H9 (cell line): Measurements from ENCODE around the gene BRMS1. TPM values are rescaled to one million over a fixed set of nuclear protein-coding genes. Genes with fewer than 3 reads are reported as not detected.

Experiments
- DNase-seq: peaks from one replicate; pipeline ENCODE4 v3.0.0-alpha.2; 2017
- H2AFZ ChIP-seq: one replicate; pipeline ENCODE4 v1.6.1; 2013; ENCODE audit warnings: mild to moderate bottlenecking, low read length, control low read depth, moderate library complexity
- H2AK5ac ChIP-seq: 2 replicates; pipeline ENCODE4 v1.6.1; 2013; ENCODE audit warnings: low read length, control low read depth, mixed read lengths; ENCODE audit not compliant: insufficient read length
- H2BK120ac ChIP-seq: one replicate; pipeline ENCODE4 v1.6.1; 2013; ENCODE audit warnings: low read depth, mild to moderate bottlenecking, low read length, control low read depth, inconsistent platforms; ENCODE audit not compliant: poor library complexity, severe bottlenecking
- H2BK12ac ChIP-seq: 2 replicates; pipeline ENCODE4 v1.6.1; 2013; ENCODE audit warnings: low read length, control low read depth, mixed read lengths, low read depth; ENCODE audit not compliant: insufficient read length
- H2BK15ac ChIP-seq: 2 replicates; pipeline ENCODE4 v1.6.1; 2013; ENCODE audit warnings: low read depth, low read length, control low read depth
- H2BK20ac ChIP-seq: one replicate; pipeline ENCODE4 v1.6.1; 2013; ENCODE audit warnings: low read depth, mild to moderate bottlenecking, low read length, control low read depth, inconsistent platforms; ENCODE audit not compliant: poor library complexity, severe bottlenecking
- H2BK5ac ChIP-seq: 2 replicates; pipeline ENCODE4 v1.6.1; 2013; ENCODE audit warnings: low read length, control low read depth, mixed read lengths; ENCODE audit not compliant: insufficient read length
- H3K14ac ChIP-seq: 2 replicates; pipeline ENCODE4 v1.6.1; 2013; ENCODE audit warnings: low read length, control low read depth; ENCODE audit not compliant: insufficient read depth
- H3K18ac ChIP-seq: 2 replicates; pipeline ENCODE4 v1.6.1; 2013; ENCODE audit warnings: low read depth, mild to moderate bottlenecking, mixed read lengths, low read length, control low read depth; ENCODE audit not compliant: insufficient read length
- H3K23ac ChIP-seq: 2 replicates; pipeline ENCODE4 v1.6.1; 2013; ENCODE audit warnings: low read length, control low read depth, mixed read lengths, low read depth; ENCODE audit not compliant: insufficient read length
- H3K23me2 ChIP-seq: 2 replicates; pipeline ENCODE4 v1.6.1; 2013; ENCODE audit warnings: low read depth, mild to moderate bottlenecking, mixed read lengths, low read length, control low read depth; ENCODE audit not compliant: insufficient read length, poor library complexity, severe bottlenecking
- H3K27ac ChIP-seq: 2 replicates; pipeline ENCODE4 v1.5.1; 2013; ENCODE audit warnings: low read length, control low read depth, mixed read lengths, low read depth; ENCODE audit not compliant: insufficient read length
- H3K27me3 ChIP-seq: 2 replicates; pipeline ENCODE4 v1.6.1; 2013; ENCODE audit warnings: low read length, control low read depth, inconsistent platforms; ENCODE audit not compliant: insufficient read depth
- H3K4ac ChIP-seq: 2 replicates; pipeline ENCODE4 v1.6.1; 2013; ENCODE audit warnings: low read depth, mild to moderate bottlenecking, control low read depth, inconsistent platforms, low read length, moderate library complexity
- H3K4me1 ChIP-seq: 2 replicates; pipeline ENCODE4 v1.6.1; 2013; ENCODE audit warnings: low read length, control low read depth, inconsistent platforms; ENCODE audit not compliant: insufficient read depth
- H3K4me2 ChIP-seq: 2 replicates; pipeline ENCODE4 v1.6.1; 2013; ENCODE audit warnings: low read length, control low read depth, mixed read lengths; ENCODE audit not compliant: insufficient read length, insufficient read depth
- H3K56ac ChIP-seq: 2 replicates; pipeline ENCODE4 v1.6.1; 2013; ENCODE audit warnings: low read depth, mild to moderate bottlenecking, mixed read lengths, low read length, control low read depth; ENCODE audit not compliant: insufficient read length
- H3K79me1 ChIP-seq: 2 replicates; pipeline ENCODE4 v1.6.1; 2013; ENCODE audit warnings: low read depth, mild to moderate bottlenecking, moderate library complexity, low read length, control low read depth, inconsistent platforms; ENCODE audit not compliant: insufficient read depth, poor library complexity, severe bottlenecking
- H3K79me2 ChIP-seq: 2 replicates; pipeline ENCODE4 v1.6.1; 2013; ENCODE audit warnings: low read length, control low read depth, inconsistent platforms; ENCODE audit not compliant: insufficient read depth
- H3K9ac ChIP-seq: 2 replicates; pipeline ENCODE4 v1.6.1; 2013; ENCODE audit warnings: low read length, control low read depth, mixed read lengths; ENCODE audit not compliant: insufficient read length; ENCODE audit errors: extremely low read depth
- H3K9me3 ChIP-seq: one replicate; pipeline ENCODE4 v1.6.1; 2013; ENCODE audit warnings: low read depth, low read length, inconsistent platforms; ENCODE audit not compliant: control insufficient read depth
- H3T11ph ChIP-seq: one replicate; pipeline ENCODE4 v1.6.1; 2013; ENCODE audit warnings: mild to moderate bottlenecking, low read length, control low read depth, inconsistent platforms
- H4K20me1 ChIP-seq: one replicate; pipeline ENCODE4 v1.6.1; 2013; ENCODE audit not compliant: control insufficient read depth, insufficient read length, insufficient read depth
- H4K5ac ChIP-seq: 2 replicates; pipeline ENCODE4 v1.6.1; 2013; ENCODE audit warnings: low read depth, mild to moderate bottlenecking, mixed read lengths, low read length, control low read depth; ENCODE audit not compliant: insufficient read length
- H4K8ac ChIP-seq: replicated peaks from 2 replicates; pipeline ENCODE4 v1.6.1; 2013; ENCODE audit warnings: low read length, control low read depth, mixed read lengths, low read depth; ENCODE audit not compliant: insufficient read length
- H4K91ac ChIP-seq: 2 replicates; pipeline ENCODE4 v1.6.1; 2013; ENCODE audit warnings: low read depth, mild to moderate bottlenecking, moderate library complexity, mixed read lengths, low read length, control low read depth; ENCODE audit not compliant: insufficient read length
- H3K27ac Mint-ChIP-seq, 3 experiments: 2 replicates in 2 of 3; 3 replicates in 1 of 3; pipeline ENCODE4 v1.8.0; 2020 to 2021; ENCODE audit warnings: mixed read lengths in 3 of 3, mild to moderate bottlenecking in 1 of 3, moderate library complexity in 1 of 3
- H3K27me3 Mint-ChIP-seq: 2 replicates; pipeline ENCODE4 v1.8.0; 2021; ENCODE audit warnings: low read depth, mild to moderate bottlenecking, moderate library complexity, mixed read lengths
- H3K36me3 Mint-ChIP-seq, 3 experiments: 2 replicates in 2 of 3; 3 replicates in 1 of 3; pipeline ENCODE4 v1.8.0; 2020 to 2021; ENCODE audit warnings: low read depth in 3 of 3, mixed read lengths in 3 of 3; ENCODE audit not compliant: insufficient read depth in 1 of 3
- H3K4me1 Mint-ChIP-seq, 2 experiments: 2 replicates each; pipeline ENCODE4 v1.8.0; 2020; ENCODE audit warnings: mixed read lengths in 2 of 2
- H3K4me3 Mint-ChIP-seq, 2 experiments: 2 replicates in 1 of 2; 3 replicates in 1 of 2; pipeline ENCODE4 v1.8.0; 2020 to 2021; ENCODE audit warnings: mild to moderate bottlenecking in 2 of 2, mixed read lengths in 2 of 2, moderate library complexity in 1 of 2
- H3K9me3 Mint-ChIP-seq, 2 experiments: 2 replicates in 1 of 2; 3 replicates in 1 of 2; pipeline ENCODE4 v1.8.0; 2020; ENCODE audit warnings: mild to moderate bottlenecking in 2 of 2, mixed read lengths in 2 of 2, moderate library complexity in 1 of 2
- WGBS: extraction: QIAGEN DNeasy Blood & Tissue Kit; methylation state at CpG from one replicate; pipeline ENCODE4 v1.1.7; 2013; ENCODE audit warnings: missing lambda C conversion rate, low lambda C conversion rate, mixed read lengths; ENCODE audit not compliant: insufficient read length; ENCODE audit errors: extremely low coverage; 5-methylcytosine and 5-hydroxymethylcytosine counted together
- total RNA-seq: library from RNA; stranded (reverse); gene quantifications from 2 replicates; pipeline ENCODE4 v1.2.1, GENCODE V29; 2021
- TF ChIP-seq, protein P1 (sequence below): fragments of 200-600 bp; sonication (generic); conservative IDR thresholded peaks from 3 replicates; pipeline ENCODE4 v1.8.0; 2021; ENCODE audit warnings: antibody characterized with exemption, mild to moderate bottlenecking

Gene BRMS1
- total RNA-seq, 1 experiment from 2014 or later, result 50.1 TPM

DNA sequence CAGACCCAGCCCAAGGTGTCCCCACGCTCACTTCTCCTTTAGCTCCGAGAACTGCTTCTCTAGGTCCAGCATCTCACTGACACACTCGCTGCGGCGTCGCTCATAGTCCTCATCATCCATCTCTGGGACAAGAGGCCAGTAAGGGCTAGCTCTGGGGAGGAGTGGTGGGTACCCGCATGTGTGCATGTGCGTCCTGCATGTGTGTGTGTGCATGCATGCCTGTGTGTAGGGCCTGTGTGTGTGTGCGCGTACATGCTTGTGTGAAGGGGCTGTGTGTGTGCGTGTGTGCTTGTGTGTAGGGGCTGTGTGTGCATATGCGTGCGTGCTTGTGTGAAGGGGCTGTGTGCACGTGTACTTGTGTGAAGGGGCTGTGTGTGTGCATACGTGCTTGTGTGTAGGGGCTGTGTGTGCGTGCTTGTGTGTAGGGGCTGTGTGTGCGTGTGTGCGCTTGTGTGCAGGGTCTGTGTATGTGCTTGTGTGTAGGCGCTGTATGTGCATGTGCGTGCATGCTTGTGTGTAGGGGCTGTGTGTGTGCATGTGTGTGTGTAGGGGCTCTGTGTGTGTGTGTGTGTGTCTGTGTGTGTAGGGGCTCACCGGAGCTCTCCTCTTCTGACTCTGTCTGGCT, 3.3 kb downstream of the BRMS1 start:
- no peak overlapping the region for H3K9ac ChIP-seq
- H4K91ac ChIP-seq, result no peak overlapping the region
- no peak overlapping the region for H3K18ac ChIP-seq
- no peak overlapping the region for H3K4ac ChIP-seq
- no peak overlapping the region for H2AFZ ChIP-seq
- H2BK15ac ChIP-seq, result no peak overlapping the region
- H3K27ac ChIP-seq, result no peak overlapping the region
- H2BK120ac ChIP-seq, result no peak overlapping the region
- Mint-ChIP-seq H3K27me3 (peaks cover 2% of the 10 kb centered on the region; the same call in 1 of the 2 replicates), H3K9me3 (no peaks in the 10 kb centered on the region), H3K27ac (peak overlapping the region in 1 of 3 experiments; percentile 79; a peak in 1 of 7 replicates), H3K4me3 (no peak overlapping the region; a peak in 1 of 5 replicates), H3K36me3 (peaks cover 12 to 35% (median 27%) of the 10 kb centered on the region in 3 experiments; a peak in 6 of 7 replicates), H3K4me1 (peaks cover 30 to 34% of the 10 kb centered on the region in 2 experiments)
- no peaks in the 10 kb centered on the region for H3K4me1 ChIP-seq
- H4K20me1 ChIP-seq, result peaks cover 3% of the 10 kb centered on the region
- H3T11ph ChIP-seq, result no peak overlapping the region
- no peaks in the 10 kb centered on the region for H3K9me3 ChIP-seq
- no peaks in the 10 kb centered on the region for H3K79me1 ChIP-seq
- no peak overlapping the region for H2BK12ac ChIP-seq
- no peak overlapping the region for H3K4me2 ChIP-seq
- no peak overlapping the region for H4K8ac ChIP-seq
- H3K14ac ChIP-seq, result no peak overlapping the region
- no peak overlapping the region for H3K23ac ChIP-seq
- TF ChIP-seq, protein P1, sequence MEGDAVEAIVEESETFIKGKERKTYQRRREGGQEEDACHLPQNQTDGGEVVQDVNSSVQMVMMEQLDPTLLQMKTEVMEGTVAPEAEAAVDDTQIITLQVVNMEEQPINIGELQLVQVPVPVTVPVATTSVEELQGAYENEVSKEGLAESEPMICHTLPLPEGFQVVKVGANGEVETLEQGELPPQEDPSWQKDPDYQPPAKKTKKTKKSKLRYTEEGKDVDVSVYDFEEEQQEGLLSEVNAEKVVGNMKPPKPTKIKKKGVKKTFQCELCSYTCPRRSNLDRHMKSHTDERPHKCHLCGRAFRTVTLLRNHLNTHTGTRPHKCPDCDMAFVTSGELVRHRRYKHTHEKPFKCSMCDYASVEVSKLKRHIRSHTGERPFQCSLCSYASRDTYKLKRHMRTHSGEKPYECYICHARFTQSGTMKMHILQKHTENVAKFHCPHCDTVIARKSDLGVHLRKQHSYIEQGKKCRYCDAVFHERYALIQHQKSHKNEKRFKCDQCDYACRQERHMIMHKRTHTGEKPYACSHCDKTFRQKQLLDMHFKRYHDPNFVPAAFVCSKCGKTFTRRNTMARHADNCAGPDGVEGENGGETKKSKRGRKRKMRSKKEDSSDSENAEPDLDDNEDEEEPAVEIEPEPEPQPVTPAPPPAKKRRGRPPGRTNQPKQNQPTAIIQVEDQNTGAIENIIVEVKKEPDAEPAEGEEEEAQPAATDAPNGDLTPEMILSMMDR, result no peak
- H3K79me2 ChIP-seq, result peaks cover 2% of the 10 kb centered on the region; the same call in 1 of the 2 replicates
- no peak for DNase-seq
- WGBS, result no CpG with 5 or more reads among the region's 21 CpGs
- no peaks in the 10 kb centered on the region for H3K27me3 ChIP-seq
- H2BK5ac ChIP-seq, result no peak overlapping the region
- no peak overlapping the region for H2BK20ac ChIP-seq
- H3K56ac ChIP-seq, result no peak overlapping the region
- no peak overlapping the region for H4K5ac ChIP-seq
- peaks cover 4% of the 10 kb centered on the region for H3K23me2 ChIP-seq
- H2AK5ac ChIP-seq, result no peak overlapping the region
